Activated naive CD8-positive, alpha-beta T cell treated with anti-CD3 and anti-CD28 coated beads, Interleukin-2, amount 50 U/mL, for 24 hours (primary cell): ENCODE results near the gene C13orf46.

Experiments used
- ATAC-seq: fragments of 150-1000 bp; cut with Tn5 transposase; one replicate; pipeline ENCODE4 v1.10.0; 2021
- DNase-seq: peaks from one replicate; pipeline ENCODE4 v3.0.0; 2021
- H3K27ac Mint-ChIP-seq: one replicate; pipeline ENCODE4 v1.8.0; 2021; ENCODE audit warnings: mild to moderate bottlenecking, mixed read lengths
- H3K27me3 Mint-ChIP-seq: one replicate; pipeline ENCODE4 v1.8.0; 2021; ENCODE audit warnings: mixed read lengths
- H3K36me3 Mint-ChIP-seq: one replicate; pipeline ENCODE4 v1.8.0; 2021; ENCODE audit warnings: low read depth, mixed read lengths
- H3K4me1 Mint-ChIP-seq: one replicate; pipeline ENCODE4 v1.8.0; 2021; ENCODE audit warnings: mixed read lengths
- H3K4me3 Mint-ChIP-seq: one replicate; pipeline ENCODE4 v1.8.0; 2021; ENCODE audit warnings: mild to moderate bottlenecking, moderate library complexity, mixed read lengths
- H3K9me3 Mint-ChIP-seq: one replicate; pipeline ENCODE4 v1.8.0; 2021; ENCODE audit warnings: mixed read lengths

The C13orf46 gene

GRCh38 chr13:113904411-113904810, 69.5 kb downstream of the C13orf46 start:
- ATAC-seq (peak; percentile 40), DNase-seq (peak; percentile 25)
- Mint-ChIP-seq H3K36me3 (no peaks in the 10 kb centered on the region), H3K9me3 (no peaks in the 10 kb centered on the region), H3K27ac (no peak overlapping the region), H3K27me3 (peaks cover 23% of the 10 kb centered on the region), H3K4me3 (no peak overlapping the region), H3K4me1 (peaks cover 8% of the 10 kb centered on the region)

DNA sequence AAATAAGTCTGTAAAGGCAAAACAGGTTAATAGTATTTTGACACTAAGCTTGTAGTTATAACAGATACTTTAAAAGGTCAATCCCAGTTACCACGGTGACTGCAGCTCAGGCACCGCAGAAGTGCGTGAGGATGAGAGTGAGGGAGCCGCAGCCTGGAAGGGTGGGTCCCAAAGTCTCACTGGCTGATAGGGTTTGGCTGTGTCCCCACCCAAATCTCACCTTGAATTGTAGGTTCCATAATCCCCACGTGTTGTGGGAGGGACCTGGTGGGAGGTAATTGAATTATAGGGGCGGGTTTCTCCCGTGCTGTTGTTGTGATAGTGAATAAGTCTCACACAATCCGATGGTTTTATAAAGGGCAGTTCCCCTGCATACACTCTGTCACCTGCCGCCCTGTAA, 70.0 kb downstream of the C13orf46 start:
- DNase-seq: no peak
- Mint-ChIP-seq H3K4me3 (no peak overlapping the region), H3K27ac (no peak overlapping the region), H3K27me3 (peaks cover 18% of the 10 kb centered on the region), H3K4me1 (peaks cover 5% of the 10 kb centered on the region), H3K9me3 (no peaks in the 10 kb centered on the region), H3K36me3 (no peaks in the 10 kb centered on the region)
- ATAC-seq: no peak
